CD1c-positive myeloid dendritic cell (primary cell): ENCODE results near the gene SPANXN4.

ENCODE experiments used
- DNase-seq: peaks from one replicate; pipeline ENCODE4 v3.0.0-alpha.2; 2016; ENCODE audit errors: extremely low spot score

The SPANXN4 gene, protein sequence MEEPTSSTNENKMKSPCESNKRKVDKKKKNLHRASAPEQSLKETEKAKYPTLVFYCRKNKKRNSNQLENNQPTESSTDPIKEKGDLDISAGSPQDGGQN

DNA sequence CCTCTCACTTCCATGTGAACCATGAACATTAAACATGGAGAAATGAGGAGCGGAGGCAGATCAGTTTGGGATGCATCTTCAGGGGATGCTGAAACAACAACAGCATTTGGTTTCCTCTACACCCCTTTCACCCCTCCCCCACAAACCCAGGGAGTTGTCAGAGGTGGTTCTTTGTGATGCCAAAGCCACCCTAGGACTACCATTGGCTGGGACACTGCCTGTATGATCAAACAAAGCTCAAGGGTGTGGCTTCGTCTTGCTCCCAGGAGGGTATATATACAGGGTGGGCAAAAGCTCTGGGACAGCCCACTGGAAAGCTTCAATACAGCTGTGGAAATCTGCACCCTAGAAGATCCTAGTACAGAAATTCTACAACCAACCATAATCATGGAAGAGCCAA lies at the start of gene SPANXN4:
TSS of gene SPANXN4 (plus strand) at position 301 of the 400 bp plus-strand sequence. CDS start at position 388, 87 bp downstream.
- DNase-seq, result no peak

DNA sequence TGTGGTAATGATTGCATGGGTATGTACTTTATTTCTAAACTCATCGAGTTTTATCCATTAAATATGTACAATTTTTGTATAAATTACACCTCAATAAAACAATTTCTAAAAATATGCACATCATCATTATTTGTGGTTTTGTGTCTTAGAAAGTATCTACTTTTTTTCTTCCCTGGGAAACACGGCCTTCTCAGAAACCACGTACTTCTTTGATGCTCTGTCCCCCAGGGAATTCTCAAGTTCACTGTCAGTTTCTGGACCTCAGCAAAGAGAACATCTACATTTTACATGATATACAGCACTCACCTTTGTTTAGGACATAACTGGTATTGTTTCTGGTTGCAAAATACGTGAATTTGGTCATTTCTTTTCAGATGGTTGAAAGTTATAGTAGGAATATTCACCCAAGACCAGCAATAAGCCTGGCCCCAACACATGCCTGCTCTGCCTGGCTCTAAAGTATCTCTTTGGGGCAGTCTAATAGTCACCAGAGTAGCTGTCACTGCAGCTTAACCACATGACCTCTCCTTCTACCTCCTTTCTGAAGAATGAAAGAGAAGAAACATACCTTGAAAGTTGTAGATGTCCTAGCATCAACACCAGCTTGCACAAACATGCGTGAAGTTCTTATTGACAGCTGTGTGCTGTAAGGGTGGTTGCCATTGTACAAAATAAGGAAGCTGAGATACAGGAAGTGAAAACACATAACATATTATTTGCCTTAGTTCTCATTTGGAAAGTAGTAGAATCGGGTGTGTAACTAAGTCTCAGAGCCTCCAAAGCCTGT lies 48.4 kb upstream of the SPANXN4 start:
- DNase-seq, result no peak

DNA sequence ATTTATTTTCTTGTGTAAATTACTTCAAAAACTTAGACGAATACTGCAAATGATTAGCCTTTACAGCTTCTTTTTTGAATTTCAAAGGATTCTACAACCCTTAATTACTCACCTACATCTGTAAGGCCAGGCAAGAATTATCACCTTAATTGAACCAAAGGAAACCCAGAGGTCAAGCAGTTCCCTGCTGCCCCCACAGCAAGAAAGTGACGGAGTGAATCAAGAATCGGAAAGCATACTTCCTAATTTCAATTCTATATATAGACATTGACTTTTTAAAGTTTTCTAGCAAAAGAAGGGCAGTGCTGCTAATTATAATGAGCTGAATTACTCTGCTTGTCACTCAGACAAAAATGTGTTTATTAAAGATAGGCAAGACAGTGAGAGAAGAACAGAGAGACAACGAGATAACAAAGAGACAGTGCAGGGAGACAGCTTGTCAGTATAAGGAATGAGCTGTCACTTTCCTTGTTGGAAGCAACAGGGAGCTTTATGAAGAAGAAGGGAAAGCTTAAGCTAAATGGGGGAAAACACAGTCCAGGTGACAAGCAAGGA lies 47.5 kb upstream of the SPANXN4 start:
- no peak for DNase-seq

DNA sequence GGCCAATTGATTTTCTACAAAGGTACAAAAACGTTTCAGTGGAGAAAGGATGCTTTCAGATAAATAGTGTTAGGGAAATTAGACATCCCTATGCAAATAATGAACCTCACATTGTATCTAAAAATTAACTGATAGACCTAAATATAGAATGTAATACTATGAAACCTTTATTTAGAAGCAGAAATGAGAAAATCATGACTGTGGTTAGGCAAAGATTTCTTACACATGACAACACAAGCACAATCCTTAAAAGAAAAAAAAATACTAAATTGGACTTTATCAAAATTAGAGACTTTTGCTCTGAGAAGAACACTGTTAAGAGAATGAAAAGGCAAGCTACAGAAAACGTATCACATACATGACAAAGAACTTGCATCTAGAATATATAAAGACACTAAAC lies 43.0 kb upstream of the SPANXN4 start:
- no peak for DNase-seq

DNA sequence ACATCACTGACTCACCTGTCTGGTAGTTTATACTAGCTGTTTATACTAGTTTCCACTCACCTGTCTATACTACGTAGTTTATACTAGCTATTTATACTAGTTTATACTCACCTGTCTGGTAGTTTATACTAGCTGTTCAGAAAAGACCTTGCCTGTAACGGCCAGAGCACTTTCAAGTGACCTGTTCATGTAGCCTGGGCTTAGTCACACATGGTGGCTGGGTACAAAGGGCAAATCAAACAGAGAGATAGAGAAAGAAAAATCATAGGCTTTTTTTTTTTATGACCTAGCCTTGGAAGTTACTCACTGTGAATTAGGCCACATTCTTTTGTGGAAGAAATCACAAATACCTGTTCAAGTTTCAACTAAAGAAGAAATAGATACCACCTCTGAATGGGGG lies 30.7 kb upstream of the SPANXN4 start:
- no peak for DNase-seq

DNA sequence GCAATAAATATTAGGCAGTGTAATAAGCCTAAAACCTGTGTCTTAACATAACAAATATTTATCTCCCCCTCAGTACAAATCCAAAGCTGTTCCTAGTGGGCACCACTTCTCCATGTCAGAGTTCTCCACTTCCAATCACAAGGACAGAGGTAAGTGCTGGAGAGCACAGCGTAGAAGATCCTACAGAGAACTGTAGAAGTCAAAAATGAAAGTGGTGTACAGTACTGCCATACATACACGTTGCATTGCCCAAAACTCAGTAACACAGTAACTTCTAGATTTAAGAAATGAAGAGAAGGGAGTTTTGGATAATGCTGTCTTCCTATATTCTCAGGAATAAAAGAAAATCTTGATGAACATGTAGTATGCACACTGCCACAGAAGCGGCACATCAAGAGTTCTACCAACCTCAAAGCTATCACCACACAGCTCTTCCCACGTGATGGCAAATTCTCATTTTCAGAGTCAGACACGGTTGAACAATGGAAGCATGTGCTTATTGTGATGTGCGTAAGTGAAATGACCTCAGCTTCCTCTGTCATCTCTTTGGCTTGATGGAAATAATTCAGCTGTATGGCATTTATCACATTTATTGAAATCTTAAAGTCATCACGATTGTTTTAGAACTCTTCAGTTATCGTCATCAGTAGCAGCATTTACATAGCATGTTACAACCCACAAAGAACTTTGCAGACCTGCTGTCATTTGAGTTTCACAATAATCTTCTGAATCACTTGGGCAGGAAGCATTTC lies 27.1 kb upstream of the SPANXN4 start:
- DNase-seq, result no peak

DNA sequence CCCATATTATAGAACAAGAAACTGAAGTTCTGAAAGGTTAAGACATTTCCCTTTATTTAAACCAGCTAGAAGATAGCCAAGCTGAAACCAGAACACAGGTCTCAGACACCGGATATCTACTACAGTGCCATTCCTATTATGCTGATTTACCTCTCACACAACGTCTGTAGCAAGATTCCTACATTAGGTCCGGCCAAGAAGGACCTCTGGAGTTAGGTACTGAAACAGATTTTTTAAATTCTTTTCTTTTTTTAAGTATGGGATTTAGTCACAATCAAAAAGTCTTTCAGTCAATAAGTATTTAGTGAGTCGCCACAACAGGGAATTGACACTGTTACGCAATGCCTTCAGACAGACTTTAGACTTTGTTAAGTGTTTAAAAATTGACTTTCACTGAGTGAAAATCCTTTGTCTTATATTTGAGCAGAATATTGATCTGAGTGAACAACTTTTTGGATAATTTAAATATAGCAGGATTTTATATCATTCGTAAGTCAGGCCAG lies 26.5 kb upstream of the SPANXN4 start:
- DNase-seq, result no peak

DNA sequence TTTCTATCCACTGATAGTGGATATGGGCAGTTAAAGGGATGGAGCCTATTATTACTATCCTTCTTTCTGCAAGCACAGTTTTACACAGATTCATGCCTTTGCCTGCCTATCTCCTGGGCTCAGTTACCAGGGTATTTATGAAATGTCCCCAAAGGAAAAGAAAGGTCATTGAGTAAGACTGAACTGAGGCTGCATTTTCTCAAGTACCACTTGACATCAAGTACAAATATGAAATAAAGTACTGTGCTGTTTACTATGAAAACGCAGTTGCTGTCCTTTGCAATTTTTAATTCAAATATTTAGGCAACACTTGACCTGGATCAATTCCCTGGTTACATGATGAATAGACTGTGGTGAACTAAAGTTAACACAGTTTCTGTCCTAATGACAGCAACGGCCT lies 23.5 kb upstream of the SPANXN4 start:
- DNase-seq, result no peak

DNA sequence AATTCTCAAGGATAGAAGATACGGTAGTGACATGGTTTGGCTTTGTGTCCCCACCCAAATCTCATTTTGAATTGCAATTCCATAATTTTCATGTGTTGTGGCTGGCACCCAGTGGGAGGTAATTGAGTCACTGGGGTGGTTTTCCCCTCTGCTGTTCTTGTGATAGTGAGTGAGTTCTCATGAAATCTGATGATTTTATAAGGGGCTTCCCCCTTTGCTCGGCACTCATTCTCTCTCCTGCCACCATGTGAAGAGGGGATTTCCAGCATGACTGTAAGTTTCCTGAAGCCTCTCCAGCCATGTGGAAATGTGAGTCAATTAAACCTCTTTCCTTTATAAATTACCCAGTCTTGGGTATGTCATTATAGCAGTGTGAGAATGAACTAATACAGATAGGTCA lies 8.5 kb upstream of the SPANXN4 start:
- no peak for DNase-seq

DNA sequence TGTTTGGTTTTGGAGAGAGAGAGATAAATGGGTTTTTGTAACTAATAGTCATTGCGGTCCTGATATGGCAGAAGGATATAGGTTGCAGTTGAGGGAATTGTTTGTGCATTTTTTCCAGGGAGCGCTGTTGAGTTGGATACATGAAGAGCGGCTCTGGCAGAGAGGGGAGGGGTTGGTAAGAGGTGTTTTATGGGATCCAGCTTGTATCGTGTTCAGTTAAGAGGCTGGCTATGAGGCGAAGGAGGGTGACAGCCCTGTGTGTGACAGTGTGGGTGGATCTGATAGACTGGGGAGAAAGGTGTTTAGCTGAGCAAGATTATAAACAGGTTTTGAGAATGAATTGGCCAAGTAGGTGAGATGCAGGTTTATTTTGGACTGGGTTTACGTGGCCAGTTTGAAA lies 1.5 kb downstream of the SPANXN4 start:
- no peak for DNase-seq

DNA sequence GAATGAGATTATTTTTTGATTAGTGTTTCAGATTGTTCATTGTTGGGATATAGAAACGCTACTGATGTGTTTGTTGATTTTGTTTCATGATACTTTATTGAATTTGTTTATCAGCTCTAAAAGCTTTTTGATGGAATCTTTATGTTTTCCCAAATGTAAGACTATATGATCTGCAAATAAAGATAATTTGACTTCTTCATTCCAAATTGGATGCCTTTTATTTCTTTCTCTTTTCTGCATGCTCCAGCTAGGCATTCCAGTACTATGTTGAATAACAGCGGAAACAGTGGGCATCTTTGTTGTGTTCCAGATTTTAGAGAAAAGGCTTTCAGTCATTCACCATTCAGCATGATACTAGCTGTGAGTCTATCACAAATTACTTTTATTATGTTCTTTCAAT lies 21.8 kb downstream of the SPANXN4 start:
- no peak for DNase-seq

DNA sequence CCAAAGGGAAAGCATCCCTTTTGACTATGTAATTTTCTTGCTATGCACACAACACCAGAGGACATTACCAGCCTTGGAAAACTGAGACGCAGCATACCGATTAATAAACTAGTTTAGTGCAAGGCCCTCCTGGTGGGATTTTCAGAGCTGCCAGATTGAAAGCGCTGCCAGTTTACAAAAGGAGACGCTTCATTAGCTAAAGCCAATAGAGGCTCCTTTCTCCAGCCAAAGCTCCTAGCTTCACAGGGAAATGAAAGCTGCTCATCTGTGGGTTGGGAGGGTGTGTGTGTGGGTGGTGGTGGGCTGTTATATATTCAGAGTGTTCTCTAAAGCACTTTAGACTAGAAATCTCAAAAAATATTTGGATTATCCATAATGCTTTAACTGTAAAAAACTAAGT lies 32.4 kb downstream of the SPANXN4 start:
- DNase-seq, result no peak

DNA sequence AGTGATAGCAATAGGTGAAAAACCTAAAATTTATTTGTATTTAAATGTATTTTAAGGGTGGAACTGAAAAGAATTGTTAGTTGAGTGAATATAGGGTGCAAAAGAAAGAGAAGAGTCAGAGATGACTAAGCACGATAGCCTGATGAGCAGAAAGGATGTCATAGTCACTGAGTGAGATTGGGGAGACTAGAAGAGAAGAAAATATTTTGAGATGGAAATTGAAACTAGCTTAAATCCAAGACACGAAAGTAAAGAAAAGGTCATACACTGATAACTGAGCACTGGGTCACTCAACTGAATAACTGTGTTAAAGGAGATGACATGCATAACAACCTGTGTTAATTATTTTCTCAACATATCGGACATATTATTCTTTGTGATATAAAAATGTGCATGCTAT lies 55.5 kb downstream of the SPANXN4 start:
- no peak for DNase-seq

DNA sequence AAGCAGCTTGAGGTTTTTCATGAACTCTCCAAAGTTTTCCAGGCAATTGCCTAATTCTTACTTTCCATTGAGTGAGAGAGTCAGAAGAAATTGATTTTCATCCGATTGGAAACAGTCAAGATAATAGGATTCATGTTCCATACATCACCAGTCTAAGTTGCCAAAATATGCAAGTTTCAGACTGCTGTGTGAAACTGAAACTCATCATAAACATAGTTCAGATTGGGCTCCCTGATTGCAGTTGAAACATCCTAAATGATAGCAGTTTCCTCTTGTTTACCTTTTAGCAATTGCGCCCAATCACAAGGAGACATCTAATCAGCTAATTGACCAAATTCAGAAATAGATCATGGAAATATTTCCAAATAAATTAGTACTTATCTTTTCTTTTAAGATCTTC lies 56.8 kb downstream of the SPANXN4 start:
- no peak for DNase-seq
